Keratinocyte (primary cell): ENCODE measurements around the gene GEMIN8.

Source experiments
- EZH2 ChIP-seq: IDR thresholded peaks from one replicate; pipeline ENCODE4 v1.6.1; 2012; ENCODE audit warnings: inconsistent platforms, mild to moderate bottlenecking, low read length, moderate library complexity
- TF ChIP-seq, protein P1 (sequence below), 3 experiments: IDR thresholded peaks in 1 of 3; conservative IDR thresholded peaks in 1 of 3; optimal IDR thresholded peaks in 1 of 3; 2 replicates in 2 of 3; 3 replicates in 1 of 3; pipeline versions ENCODE3 to v1.5.1; 2011; ENCODE audit warnings: low read length in 3 of 3, mild to moderate bottlenecking in 3 of 3, moderate library complexity in 2 of 3, control low read depth in 1 of 3, inconsistent platforms in 1 of 3; ENCODE audit not compliant: insufficient read depth in 2 of 3; ENCODE audit errors: extremely low read depth in 1 of 3

DNA sequence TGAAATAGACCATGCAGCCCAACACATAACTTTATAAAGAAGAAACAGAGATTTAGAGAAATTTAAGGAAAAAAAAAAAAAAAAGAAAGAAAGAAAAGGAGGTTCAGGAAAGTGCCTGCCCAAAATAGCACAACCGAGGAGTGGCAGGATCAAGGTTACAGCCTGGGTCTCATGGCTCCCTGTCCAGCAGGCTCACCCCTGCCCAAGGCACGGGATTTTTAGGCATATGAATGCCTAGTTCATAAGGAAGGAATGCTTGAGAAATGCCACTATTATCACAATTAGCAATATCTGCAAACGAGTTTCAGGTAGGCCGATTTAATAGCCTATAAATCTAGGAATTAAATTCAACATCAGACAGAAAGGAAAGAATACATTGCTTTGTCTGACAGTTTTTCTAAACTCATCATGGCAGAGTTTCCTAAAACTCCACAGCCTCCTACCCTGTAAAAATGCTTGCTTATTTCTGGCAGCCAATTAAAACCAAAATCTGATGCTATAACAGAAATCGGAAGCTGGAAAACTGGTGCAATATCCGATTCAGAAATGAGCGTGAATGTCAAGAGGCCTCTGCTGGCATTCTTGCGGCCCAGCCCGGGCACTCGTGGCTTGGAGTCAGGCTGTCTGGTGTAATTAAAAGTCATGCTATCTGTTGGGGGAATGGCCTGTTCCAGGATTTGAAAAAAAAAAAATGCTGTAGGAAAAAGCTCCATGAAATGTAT is 63.5 kb downstream of the GEMIN8 start:
- TF ChIP-seq, protein P1, sequence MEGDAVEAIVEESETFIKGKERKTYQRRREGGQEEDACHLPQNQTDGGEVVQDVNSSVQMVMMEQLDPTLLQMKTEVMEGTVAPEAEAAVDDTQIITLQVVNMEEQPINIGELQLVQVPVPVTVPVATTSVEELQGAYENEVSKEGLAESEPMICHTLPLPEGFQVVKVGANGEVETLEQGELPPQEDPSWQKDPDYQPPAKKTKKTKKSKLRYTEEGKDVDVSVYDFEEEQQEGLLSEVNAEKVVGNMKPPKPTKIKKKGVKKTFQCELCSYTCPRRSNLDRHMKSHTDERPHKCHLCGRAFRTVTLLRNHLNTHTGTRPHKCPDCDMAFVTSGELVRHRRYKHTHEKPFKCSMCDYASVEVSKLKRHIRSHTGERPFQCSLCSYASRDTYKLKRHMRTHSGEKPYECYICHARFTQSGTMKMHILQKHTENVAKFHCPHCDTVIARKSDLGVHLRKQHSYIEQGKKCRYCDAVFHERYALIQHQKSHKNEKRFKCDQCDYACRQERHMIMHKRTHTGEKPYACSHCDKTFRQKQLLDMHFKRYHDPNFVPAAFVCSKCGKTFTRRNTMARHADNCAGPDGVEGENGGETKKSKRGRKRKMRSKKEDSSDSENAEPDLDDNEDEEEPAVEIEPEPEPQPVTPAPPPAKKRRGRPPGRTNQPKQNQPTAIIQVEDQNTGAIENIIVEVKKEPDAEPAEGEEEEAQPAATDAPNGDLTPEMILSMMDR (optimal IDR thresholded peaks at IDR 0.05 in 1 of 3, IDR thresholded peaks at IDR 0.05 in 1 of 3, conservative IDR thresholded peaks at IDR 0.05 in 1 of 3; ENCODE audit: extremely low read depth in 1 of 3, insufficient read depth in 2 of 3, low read length in 3 of 3): no peak
- TF ChIP-seq EZH2: no peak
